Stimulated activated CD4-positive, alpha-beta T cell treated with anti-CD3 and anti-CD28 coated beads, Interleukin-2, amount 100 ng/mL, for 24 hours (primary cell): Measurements from ENCODE around the gene POPDC2.

ENCODE experiments used
- DNase-seq, 2 donors: peaks; one replicate each; pipeline ENCODE4 v3.0.0-alpha.2; 2020

The POPDC2 gene

GRCh38 chr3:119639494-119640350, 20.7 kb downstream of the POPDC2 start:
- DNase-seq = no peak

DNA sequence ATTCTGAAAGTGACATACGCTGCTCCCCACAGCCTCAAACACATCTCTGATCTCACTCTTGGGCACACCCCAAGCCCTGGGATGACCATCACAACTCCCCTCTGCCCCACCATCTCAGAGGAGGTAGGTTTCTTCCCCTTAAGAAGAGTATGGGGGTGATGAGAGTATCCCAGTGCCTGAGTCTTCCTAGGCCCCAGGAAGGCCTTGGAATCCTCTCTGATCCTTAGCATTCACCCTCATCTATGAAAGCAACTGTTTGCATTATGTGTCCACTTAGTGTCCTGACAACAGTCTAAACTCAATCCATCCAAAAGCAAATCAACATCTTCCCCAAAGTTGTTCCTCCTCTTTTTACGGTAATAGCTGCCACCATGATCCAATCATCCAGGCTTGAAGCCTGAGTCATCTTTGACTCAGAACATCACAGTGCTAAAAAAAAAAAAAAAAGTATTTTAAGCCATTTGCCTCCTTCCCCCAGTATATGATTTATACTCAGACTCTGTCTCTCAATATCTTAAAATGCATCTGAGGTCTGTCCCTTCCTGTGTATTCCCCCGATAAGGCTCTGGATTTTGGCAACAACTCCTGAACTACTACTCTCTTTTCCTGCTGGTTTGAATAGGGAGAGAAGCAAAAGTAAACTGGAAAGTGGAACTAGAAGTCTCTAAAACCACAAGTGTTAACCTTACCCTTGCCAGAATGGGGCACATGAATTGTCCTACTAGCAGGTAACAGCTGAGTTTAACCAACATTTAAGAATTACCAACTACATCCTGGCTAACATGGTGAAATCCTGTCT, 22.5 kb downstream of the POPDC2 start:
- no peak for DNase-seq

- no peak for DNase-seq
Observed at GRCh38 chr3:119636891-119637611, 23.3 kb downstream of the POPDC2 start.

DNA sequence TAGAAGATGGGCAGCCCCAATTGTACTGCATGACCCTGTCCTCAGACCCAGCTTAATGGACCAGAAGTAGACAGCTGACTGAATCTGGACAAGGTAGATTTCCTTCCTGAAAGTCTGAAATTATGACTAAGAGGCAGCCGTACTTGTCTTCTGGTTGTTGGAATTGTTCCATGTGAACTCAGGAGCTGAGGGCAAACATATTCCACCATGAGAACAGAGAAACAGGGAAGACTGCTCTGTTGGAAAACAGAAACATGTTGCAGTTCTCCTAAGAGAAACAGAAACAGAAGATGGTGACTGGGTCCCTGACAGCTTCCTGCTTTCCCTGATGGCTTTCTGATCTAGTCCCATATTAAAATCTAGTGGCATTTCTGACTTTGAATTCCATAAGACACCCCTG, 24.1 kb downstream of the POPDC2 start:
- no peak for DNase-seq

GRCh38 chr3:119635719-119636118, 24.7 kb downstream of the POPDC2 start:
- no peak for DNase-seq

DNA sequence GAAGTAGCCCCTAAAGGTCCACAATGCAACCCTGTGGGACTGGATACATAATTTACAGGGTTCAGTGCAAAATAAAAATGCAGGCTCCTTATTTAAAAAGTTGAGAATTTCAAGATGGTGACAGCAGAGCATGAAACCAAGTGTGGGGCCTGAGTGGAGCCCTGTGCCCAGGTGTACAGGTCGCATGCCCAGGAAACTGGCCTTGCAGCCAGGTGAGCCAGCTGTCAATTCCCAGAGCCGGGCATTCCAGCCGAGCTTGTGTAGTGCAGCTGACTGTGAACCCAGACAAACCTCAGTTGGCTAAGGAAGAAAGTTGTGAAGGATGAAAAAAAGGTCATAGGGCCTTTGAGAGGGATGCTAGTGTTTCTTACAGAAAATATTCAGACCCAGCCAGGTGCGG, 27.6 kb downstream of the POPDC2 start:
- no peak for DNase-seq

DNA sequence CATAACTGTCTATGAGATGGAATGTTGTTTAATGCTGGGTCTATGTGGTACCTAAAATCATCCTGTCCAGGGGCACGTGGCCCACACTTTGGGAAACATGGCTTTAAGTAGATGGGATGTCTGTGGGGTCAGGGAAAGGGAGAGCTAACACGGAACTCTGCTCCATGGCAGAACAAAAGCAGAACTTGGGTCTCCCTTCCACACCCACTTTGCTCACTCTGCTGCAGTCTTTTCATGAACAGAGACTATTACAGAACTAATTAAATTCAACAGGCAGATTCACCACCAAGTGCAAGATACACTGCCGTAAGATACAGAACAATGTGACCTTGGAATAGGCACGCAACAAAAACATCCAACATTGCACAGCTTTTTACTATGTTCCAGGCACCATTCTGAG, 28.2 kb downstream of the POPDC2 start:
- DNase-seq = no peak

DNA sequence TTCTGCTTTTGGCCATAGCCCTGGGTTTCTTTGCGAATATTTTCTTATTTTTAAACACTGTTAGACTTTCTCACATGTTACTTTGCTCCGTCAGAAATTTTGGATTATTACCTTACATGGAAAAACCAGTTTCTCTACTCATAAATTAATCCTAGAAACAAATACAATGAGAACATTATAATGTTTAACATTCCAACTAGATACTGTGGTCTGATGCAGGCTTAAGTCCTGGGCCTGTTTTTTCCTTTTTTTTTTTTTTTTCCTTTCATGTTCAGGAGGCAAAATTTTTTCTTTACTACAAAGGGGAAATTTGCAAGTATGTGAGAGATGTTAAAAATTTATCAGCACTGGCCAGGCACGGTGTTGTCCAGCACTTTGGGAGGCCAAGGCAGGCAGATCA, 28.9 kb downstream of the POPDC2 start:
- no peak for DNase-seq

GRCh38 chr3:119630880-119631329, 29.5 kb downstream of the POPDC2 start:
- DNase-seq = no peak

- DNase-seq = no peak
Observed at GRCh38 chr3:119630128-119630879, 30.1 kb downstream of the POPDC2 start.

- no peak for DNase-seq
Observed at GRCh38 chr3:119628816-119629445, 31.5 kb downstream of the POPDC2 start.

GRCh38 chr3:119628390-119628789, 32.0 kb downstream of the POPDC2 start:
- DNase-seq = peak; percentile 18 to 41

- no peak for DNase-seq
Observed at GRCh38 chr3:119627461-119627860, 32.9 kb downstream of the POPDC2 start.

DNA sequence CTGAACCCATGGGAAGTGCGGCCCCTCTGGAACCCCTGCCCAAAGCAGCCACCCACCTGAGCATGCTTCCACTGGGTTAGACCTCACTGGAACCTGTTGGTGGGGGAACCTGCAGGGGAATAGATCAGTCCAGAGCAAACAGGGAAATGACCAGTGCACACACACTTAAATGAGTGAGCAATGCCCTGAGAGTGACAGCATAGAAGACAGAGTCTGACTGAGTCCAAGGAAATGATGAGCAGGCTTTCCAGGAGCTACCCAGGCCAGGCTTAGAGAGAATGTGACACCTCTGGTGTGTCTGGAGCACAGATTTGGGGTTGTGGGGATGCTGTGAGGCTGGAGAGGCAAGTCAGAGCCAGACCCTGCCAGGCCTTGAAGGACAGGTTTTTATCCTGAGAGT, 34.2 kb downstream of the POPDC2 start:
- no peak for DNase-seq

- DNase-seq = no peak
Observed at GRCh38 chr3:119625451-119626153, 34.8 kb downstream of the POPDC2 start.

- no peak for DNase-seq
Observed at GRCh38 chr3:119624002-119624720, 36.2 kb downstream of the POPDC2 start.

- no peak for DNase-seq
Observed at GRCh38 chr3:119620899-119621298, 39.5 kb downstream of the POPDC2 start.

DNA sequence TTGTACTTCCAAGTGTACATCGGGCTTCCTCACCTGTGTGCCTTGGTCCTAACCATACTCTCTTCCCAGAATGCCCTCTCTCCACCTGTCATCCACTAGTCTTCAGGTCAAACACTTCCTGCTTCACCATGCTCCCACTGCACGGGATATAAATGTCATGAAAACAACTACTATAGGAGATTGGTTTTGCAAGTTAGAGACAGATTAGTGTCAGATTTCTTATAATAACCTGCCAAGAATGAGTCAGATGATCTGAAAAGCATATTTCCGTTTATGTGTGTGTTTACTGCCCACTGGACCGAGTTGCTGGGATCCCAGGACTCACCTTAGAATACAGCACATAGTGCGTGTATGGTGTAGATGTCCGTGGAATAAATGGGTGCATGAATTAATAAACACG, 41.3 kb downstream of the POPDC2 start:
- DNase-seq = no peak

DNA sequence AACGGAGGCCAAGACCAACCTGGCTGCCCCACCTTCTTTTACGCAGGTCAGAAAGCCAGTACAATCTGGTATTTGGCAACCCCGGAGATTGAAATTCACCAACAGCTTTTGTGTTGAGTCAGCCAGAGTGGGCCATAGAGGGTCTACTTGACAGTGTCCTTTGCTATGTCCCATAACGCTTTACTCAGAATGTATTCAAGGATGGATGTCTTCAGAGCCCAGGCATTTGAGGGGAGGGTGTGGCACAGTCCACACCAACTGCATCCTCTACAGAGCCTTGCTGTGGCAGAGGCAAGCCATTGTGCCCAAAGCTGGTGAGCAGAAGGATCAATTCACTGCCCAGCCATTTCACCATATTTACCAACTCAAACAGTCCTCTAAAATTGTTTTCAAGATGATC, 44.3 kb downstream of the POPDC2 start:
- no peak for DNase-seq

GRCh38 chr3:119613872-119614271, 46.5 kb downstream of the POPDC2 start:
- no peak for DNase-seq

DNA sequence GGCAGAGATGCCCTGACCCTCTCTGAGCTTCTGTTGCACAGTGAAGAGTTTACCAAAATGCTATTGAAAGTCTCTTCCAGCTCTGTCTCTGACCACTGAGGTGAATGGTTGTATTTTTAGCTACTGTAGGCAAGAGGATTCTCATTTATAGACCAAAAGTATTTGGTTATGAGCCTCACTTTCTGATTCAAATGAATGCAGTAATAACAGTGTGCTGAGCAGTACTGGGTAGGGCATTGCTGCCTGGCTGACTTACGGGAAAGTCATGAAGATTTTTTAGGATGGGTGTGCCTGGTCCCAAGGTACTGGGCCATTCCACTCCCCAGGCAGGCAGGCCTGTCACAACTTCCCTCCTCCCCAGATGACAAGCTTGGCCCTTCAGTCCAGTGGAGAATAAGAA, 47.2 kb downstream of the POPDC2 start:
- DNase-seq = no peak
